Endothelial cell of hepatic sinusoid (primary cell): ENCODE data around the gene RUNX1.

ENCODE experiments used
- in situ Hi-C: cut with HindIII; loops from 2 replicates; pipeline ENCODE4 v1.10.0; 2017; ENCODE audit warnings: low sequenced_read_pairs

Gene RUNX1

DNA sequence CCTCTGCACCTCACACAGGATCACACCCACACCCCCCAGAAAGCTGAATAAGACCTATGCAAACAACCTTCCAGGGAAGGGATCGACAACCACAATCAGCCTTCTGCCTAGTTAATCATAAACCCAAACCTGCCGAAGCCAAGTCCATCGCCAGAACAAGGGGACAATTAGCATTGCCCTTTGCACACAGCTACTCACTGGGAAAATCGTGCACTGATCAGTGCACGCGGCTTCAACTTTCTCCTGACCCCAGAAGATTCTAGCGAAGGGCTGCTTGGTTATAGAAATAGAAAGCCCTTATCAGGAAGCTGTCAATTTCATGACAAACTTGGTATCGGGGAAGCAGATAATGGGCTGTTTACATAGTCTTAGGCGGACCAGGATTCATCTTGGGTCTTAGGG, 29.5 kb downstream of the RUNX1 start:
- in situ Hi-C loops, result no loop called here

DNA sequence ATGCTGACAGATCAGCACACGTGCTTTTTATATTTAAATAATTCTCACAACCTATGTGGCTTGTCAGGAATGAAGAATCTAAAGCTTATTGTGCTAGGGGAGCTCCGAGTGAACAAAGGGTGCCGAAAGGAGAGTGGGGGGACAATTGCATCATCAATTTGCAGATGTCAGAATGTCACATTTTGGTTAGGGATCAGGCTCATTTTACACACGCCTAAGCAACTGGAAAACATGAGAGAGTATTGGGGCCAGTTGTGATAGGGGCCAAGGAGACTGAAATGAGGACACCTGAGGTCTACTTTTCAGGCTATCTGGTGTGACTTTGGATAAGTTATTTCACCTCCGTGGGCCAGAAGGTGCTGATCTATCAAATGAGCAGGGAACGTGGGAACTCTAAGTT, 31.8 kb downstream of the RUNX1 start:
- in situ Hi-C loops, result no loop called here

DNA sequence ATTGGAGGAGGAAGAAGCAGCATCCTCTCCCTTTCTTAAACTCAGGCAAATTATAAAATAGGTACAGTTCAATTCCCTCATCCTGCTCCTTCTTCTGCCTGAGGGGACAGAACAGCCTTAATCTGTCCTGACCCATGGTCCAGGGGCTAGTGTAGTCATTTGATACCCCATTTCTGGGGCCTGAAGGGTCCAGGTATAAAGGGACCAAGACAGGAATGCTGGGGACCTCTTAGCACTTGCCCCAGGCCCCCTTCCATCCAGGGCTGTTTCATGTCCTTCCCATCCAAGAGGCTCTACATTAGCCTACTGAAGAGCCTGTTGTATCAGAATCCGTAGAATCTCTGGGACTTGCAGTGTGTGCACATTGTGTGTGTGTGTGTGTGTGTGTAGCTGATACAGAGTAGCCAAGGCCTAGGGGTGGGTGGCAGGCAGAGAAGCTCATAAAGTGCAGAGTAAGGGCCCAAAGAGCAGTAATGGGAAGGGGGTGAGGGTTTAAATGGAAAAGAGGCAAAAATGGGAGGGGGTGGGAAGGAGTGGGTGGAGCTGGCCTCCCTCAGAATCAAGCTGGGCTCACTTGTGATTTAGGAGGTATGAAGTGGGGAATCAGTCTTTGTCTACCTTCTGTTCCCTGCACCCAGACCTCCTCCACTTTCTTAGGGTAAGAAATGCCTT, 32.4 kb downstream of the RUNX1 start:
- in situ Hi-C loops, result no loop called here

DNA sequence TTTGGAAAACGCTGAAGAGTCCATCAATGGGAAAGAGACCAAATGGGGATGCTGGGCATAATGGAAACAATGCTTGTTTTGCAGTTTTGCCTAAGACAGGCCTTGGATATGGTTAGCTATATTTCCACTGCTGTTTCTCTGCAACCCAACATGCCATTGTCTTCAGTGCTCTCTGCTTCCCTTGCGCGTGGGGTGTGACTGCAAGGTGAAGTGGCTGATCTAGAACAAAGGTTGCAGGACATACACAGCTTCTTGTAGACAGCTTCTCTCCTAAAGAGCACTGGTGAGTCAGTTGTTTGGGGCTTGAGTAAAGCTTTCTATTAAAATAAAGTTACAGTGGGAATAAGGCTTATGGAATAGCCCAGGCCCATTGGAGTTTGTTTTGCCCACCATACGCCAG, 33.0 kb downstream of the RUNX1 start:
- in situ Hi-C loops, result no loop called here

DNA sequence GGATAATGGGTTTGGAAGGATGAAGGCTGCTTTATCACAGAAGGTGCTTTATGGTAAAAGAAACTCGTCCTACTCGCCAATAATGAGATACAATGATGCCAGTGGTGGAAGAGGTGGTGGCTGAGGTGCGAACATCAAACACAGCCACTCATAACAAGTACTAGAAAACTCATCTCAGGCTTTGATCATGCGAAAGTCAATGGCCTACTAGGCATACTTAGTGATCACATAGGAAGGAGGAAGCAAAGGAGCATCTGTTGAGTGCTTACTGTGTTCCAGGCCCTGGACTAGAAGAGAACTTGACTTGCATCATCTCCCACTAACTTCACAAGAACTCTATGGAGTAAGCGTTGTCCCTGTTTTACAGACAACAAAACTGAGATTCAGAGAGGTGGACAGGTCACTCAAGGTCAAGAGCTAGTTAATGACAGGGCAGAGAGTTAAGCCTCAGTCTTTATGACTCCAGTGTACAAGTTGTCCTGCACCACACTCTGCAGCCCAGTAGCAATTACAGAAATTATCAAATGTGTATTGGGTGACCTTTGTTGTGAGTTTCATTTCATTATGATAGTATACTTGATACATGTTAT, 33.6 kb downstream of the RUNX1 start:
- in situ Hi-C loops, result no loop called here

DNA sequence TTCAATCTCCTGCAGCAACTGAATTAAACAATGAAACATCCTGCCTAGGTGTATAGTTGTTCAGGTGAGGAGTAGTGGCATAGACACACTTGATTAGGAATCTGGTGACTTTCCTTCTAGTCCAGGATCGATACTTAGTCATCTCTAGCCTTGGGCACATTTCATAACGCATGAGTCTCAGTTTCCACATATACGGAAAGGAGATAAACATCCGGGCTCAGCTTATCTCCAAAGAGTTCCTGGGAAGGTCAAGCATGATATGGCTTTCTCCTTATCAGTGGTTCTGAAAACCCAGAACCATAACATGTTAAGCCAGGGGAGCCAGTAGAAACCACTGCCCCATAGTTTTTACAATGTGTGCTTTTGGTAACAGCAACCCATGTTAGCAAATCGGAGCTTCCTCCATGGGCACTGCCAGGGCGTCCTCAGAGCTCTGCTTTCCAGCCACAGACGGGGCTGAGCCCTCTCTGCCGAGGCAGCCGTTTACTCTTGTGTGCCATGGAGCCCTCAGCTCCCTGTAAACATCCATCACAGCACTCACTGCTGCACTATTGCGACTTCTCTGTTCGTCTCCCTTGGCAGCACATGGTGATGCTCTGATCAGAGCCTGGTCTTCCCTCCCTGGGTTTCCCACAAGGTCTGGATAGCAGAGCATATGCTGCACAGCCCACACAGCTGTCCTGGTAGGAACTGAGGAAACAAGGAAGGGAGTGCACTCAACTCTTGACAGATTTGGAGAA, 34.6 kb downstream of the RUNX1 start:
- in situ Hi-C loops, result no loop called here

DNA sequence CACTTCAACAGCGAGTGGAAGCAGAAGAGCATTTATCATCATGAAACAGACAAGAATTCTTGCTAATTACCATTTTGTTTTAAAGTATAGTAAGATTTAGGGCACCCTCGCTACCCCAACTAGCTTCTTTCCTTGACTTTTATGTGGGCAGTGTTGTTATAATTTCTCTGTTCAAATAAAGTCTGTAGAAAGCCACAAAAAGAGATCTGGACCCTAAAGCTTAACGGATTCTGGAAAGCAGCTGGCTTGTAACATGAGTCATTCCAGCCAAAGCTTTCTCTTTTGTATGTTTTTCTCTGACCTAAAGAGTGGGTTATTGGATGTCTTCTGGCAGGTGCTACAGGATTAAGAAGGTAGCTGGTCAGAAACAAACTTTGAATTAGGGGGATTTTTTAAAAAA, 37.4 kb downstream of the RUNX1 start:
- in situ Hi-C loops, result no loop called here

DNA sequence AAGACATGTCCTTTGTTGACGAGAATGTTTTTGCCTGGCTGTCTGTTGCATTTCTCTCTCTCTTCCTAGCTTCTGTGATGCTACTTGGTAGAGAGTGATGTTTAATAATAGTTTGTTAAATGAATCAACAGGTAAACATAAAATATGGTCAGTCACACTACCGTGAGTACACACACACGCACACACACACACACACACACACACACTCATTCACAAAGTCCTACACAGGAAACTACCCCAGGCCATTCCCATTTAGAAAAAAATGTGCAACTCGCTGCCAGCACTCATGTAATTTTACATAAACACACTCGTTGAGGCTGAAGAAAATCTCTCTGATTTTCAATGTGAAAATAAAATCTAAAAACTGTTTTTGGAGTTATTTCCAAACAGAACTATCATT, 38.7 kb downstream of the RUNX1 start:
- in situ Hi-C loops, result no loop called here

DNA sequence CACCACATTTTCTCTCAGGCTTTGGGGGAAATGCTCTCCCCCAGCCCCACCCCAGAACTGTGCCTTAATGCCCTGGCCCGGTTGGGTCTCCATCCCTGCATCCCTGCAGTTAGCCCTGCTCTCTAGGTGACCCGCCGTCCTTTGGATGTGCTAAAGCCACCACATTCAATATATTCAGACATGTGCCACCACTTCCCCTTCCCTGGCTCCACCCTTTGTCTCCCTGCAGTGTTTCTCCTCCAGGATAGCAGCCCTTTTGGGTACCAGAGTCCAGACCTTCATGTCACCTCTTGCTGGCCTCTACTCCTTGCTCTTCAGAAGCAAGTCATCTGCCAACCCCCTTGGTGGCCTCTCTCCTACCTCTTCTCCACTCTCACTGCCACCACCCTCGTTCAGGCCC, 41.8 kb downstream of the RUNX1 start:
- in situ Hi-C loops, result no loop called here

DNA sequence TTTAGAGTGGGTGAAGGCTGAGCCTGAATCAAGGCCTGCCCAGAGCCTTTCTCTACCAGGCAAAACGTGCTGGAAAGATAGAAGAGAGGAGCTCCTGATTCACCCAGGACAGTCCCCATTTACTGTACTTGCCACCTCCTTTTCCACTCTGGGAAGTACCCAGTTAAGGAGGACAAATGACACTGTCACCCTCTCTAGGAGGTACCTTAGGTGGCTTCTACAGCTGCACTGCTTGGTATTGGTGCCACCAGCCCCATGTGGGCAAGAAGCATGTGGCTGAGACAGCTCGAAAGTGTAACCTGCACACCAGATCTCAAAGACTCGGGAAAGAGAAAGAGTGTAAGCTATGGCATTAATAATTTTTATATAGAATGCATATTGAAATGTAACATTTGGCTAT, 42.3 kb downstream of the RUNX1 start:
- in situ Hi-C loops, result no loop called here

DNA sequence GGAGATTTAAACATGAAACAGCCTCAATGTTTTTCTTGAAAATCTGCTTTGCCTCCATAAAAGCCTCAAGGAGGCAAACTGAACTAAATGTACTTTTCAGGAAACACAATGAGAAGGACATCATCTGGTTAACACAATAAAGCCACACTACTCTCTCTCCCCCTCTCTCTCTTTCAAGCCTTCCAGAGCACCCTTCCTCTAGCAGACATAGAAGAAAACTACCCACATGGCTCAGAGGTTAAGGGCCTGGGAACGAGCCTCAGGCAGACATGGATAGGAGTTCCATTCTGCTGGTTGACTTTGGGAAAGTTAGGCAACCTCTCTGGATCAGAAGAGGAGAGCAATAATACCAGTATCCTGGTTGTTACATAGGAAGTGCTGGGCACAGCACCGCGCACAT, 42.9 kb downstream of the RUNX1 start:
- in situ Hi-C loops, result no loop called here

DNA sequence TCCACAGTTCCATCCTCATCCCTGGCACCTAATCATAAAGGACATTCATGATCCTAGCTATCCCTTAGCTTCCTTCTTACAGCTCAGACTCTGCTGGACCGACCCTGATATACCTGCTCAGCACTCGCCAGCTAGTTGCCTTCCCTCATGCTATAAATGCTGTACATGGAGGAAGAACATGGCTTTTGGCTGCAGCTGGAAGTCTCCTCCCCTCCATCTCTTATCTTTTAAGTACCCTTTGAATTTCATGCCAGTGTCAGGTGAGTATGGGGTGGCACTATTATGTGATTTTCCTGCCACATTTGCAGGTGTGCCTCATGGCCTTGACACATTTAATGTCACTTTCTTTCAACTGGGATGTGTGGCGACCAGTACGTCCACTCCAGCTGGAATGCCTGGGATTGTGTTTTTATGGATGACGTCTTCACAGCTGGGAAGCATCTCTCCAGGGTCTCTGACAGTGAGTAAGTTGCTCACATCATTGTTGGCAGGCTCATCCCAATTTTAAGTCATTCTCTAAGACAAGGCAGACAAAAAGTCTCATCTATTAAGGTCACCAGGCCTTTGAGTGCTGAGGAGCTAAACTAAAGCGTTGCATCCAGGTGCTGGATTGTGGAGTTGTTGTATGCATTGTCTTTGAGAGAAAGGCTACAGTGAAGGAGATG, 43.4 kb downstream of the RUNX1 start:
- in situ Hi-C loops, result no loop called here

DNA sequence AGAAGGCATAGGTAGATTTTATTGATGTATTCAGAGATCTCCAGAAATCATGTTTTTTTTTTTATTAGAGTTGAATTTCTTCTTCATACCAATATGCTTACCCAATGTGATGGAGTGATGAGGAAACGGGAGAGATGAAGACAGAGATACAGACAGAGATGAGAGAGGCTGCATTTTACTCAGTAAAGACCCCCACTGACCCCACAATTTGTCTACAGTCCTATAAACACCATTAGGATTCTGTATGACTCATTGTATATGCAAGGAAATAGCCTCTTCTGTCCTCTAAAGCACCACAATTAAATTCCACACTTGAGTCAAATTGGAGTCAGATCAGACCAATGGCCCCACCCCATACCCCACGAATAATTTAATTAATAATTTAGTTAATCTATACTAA, 44.0 kb downstream of the RUNX1 start:
- in situ Hi-C loops, result no loop called here

DNA sequence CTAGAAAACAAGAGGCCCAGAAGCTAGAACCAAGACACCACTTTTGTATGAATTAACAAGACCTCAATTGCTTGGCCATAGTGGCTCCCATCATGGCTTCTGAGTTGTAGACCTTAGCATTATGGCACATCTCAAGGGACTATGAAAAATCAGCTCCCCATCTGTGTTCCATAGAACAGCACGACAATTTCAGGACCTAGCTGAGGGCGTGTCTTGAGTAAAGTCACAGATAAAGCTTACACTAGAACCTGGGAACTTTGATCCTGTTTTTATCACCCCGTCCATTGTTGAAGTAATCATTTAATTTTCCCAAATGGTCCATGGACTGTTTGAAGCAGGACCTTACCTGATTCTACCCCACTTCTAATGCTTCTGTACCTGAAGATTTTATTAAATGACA, 44.8 kb downstream of the RUNX1 start:
- in situ Hi-C loops, result no loop called here

DNA sequence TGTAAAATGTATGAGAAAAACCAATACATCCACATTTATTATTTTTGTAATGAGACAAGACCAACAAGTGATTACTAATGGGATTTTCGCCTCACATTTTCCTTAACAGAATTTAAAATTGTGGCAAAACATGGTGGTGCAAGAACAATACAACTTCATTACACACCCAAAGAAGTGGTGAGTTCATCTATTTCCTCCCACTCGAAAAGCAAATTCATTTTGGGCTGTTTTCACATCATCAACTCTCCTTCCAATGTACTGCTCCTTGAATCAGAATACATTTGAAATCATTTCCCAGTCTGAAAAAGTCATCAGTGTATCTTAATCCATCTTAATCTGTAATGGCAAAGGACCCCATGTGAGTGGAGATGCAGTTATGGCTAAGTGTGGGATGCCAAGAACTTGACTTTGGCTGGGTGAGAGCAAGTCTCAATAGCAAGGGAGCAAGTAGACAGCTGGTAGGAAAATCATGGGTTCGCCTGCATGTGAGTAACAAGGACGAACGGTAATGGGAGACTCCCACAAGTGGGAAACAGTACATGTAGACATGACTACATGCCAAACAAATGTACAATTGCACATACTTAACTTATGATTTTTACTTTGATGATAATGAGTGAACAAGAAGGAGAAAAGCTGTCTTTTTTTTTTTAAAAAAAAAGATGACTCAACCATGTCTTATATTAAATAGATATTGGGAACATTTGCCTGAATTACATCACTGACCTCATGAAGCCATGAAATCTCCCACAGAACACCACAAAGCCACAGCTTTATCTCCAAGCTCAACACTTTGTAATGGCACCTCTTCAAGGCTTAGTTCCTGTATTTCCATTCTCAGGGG, 46.0 kb downstream of the RUNX1 start:
- in situ Hi-C loops, result no loop called here

DNA sequence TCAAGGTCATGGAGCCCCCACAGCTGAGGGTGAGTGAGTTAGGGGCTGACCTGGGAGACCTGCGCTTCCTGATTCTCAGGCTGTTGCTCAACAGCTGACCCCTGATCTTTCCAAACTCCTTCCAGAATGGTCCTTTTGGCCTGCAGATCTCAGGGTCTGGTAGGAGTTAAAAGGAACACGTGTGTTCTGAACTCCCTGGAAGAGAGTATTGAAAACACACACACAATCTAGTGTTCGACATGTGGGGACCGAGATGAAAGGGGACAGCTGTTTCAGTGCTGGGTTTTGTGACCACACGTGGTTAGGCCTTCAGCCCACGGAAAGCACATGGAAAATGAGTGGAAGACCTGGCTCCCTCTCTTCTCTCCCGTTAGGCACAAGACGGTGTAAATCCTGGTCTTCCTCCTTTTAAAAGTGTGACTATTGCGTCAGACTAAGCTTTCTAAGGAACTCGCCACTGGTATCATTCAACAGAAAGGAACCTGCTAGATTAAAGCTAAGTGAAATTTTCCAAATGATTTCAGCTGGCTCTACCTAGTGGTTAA, 49.6 kb downstream of the RUNX1 start:
- in situ Hi-C loops, result no loop called here

DNA sequence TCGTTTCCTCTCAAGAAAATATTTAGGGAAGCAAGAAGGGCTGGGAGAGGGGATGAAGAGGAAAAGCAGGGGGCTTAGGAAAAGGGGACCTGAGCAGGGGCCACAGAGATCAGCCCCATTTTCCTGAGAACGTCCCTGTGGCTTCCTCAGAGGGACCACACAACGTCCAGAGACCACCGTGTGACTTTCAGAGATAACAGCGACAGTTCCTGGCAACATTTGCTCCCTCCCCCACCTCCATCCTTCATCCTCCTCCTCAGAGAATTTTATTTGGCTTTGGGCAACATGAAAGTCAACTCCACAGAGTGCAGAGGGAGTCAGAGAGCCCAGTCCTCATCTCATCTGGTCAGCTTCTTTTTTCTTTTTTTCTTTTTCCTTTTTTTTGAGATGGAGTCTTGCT, 50.9 kb downstream of the RUNX1 start:
- in situ Hi-C loops, result no loop called here

DNA sequence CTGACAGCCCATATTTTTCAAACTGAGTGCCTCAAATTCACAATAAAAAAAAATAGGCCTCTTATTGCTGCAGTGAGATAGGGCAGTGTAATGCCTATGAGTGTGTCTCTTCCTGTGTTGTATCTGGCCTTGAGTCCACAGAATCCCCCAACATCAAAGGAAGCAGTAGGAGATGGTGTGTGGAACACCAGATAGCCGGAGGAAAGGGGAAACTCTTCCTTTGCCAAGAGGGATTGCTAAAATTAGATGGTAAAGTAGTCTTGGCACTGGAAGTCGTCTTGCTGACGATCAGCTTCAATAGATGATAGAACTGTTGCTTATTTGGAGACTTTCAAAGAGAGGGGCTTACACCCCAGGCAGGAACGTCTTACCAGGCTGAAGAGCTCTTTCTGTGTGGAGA, 51.8 kb downstream of the RUNX1 start:
- in situ Hi-C loops, result no loop called here

DNA sequence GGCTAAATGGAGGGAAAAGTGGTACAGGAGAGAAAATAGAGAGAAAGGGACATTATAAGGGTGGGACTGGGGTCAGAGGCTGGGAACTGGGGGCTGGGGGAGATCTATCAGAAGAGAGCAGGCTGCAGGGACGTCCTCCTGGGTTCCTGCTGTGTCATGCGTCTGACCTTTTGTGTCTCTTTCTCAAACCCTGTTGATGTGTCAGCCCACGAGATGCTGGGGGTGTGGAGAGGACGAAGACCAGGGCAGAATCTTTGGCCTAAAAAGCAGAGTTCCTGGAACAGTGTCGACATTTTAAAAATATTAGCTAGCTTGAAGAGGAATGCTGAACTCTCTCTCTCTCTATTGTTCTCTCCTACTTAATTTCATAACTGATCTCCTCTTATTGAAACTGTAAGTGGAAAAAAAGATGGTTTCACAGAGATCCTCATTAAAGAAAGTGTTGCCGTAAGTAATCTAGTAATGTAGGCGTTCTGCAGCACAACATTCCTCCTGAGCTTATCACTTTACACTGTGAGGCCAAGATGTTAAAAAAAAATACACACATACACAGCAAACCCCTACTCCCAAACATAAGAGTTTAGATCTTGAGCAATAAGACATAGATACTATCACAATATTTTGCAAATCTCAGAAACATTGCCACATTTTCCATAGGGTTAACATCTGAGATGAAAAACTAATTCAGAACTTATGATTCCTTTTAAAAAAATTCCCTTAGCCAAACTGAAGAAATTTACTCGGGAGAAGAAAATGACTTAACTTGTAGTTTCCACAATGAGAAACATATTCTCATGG, 52.6 kb downstream of the RUNX1 start:
- in situ Hi-C loops, result no loop called here

DNA sequence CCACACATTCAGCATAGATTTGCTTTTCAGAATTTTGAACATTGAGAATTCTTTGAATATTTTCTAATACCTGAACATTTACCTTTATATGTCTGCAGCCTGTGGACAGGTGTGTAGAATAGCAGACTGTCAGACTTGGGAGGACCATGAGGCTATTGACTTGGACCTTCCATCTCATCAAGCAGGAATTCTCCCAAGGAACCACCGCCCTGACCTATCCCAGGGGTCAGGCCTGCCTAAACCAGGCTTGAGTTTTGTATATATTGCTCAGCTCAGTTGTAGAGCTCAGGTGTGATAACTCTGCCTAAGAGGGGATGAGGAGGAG, 53.2 kb downstream of the RUNX1 start:
- in situ Hi-C loops, result no loop called here
